GM18870 (cell line): ENCODE results near the gene TBC1D20.
"Not testable (repeated sequence)": the region's sequence is repeated elsewhere in the genome, so short reads cannot be mapped to it uniquely, and the experiment has no call there.

Experiments used
- ATAC-seq: cut with Tn5 transposase; IDR thresholded peaks from one replicate; pipeline ENCODE4 v1.9.1; 2021; ENCODE audit warnings: moderate library complexity; ENCODE audit not compliant: unreplicated experiment

The TBC1D20 gene

DNA sequence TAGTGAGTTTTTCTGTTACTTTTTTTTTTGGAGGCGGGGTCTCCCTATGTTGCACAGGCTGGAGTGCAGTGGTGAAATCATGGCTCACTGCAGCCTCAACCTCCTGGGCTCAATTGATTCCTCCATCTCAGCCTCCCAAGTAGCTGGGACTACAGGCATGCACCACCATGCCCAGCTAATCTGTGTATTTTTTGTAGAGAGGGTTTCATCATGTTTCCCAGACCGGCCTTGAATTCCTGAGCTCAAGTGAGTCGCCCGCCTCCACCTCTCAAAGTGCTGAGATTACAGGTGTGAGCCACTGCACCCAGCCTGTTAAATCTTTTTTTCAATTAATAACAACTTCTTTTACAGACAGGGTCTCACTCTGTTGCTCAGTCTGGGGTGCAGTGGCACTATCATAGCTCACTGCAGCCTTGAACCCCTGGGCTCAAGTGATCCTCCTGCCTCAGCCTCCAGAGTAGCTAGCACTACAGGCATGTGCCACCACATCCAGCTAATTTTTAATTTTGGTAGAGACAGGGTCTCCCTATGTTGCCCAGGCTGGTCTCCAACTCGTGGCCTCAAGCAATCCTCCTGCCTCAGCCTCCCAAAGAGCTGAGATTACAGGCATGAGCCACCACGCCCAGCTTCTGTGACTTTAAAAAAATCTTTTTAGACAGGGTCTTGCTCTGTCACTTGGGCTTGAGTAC lies 14.4 kb upstream of the TBC1D20 start:
- ATAC-seq: not testable (repeated sequence)

GRCh38 chr20:475463-476357 lies 13.4 kb upstream of the TBC1D20 start:
- no peak for ATAC-seq

DNA sequence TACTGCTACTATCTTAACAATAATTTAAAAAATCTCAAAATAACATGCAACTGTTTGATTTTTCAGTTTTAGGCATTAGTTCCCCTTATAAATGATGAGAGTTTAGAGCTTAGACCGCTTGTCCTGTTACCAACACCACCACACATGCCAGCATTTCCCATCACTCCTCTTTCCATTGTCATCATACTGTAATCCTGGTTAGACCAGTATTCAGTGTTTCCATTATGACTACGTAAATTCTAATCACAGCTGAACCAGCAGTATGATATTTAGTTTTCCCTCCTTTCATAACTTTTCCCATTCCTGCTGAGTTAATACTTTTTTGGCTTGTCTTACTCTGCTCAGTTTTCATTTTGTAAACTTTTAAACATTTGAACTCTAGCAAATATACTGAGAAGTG lies 12.2 kb upstream of the TBC1D20 start:
- no peak for ATAC-seq

DNA sequence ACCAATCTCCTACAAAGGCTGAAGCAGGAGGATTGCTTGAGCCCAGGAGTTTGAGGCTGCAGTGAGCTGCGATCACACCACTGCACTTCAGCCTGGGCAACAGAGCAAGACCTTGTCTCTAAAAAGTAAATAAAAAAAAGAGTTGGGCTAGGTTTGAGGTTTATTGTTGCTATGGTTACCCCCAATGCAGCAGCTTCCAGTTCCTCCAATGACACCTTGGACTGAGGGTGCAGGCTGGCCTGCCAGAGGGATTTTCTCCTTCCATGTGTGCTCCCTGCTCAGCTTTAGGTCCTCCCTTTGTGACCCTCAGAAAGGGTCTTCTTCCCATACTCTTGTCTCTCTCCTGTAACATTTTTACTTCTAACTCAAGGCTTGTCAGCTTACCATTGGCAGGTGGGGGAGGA lies 10.6 kb upstream of the TBC1D20 start:
- ATAC-seq: no peak

GRCh38 chr20:472137-472846 lies 10.0 kb upstream of the TBC1D20 start:
- ATAC-seq: no peak

GRCh38 chr20:469746-470490 lies 7.6 kb upstream of the TBC1D20 start:
- ATAC-seq: no peak

DNA sequence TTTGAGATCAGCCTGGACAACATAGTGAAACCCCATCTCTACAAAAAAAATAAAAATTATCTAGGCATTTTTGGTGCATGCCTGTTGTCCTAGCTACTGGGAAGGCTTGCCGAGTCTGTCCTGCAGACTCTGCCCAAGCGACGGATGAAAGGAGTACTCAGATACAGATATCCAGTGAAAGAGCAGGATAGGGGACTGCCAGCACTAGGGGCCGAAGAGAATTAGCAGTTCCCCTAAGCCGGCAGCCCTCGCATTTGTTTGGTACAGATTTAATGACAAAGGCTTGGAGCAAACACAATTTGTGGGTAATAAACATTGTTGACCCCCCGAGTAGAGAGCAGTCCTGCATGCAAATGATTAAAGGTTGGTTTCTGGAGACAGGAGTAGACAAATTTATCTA lies 5.4 kb upstream of the TBC1D20 start:
- no peak for ATAC-seq

DNA sequence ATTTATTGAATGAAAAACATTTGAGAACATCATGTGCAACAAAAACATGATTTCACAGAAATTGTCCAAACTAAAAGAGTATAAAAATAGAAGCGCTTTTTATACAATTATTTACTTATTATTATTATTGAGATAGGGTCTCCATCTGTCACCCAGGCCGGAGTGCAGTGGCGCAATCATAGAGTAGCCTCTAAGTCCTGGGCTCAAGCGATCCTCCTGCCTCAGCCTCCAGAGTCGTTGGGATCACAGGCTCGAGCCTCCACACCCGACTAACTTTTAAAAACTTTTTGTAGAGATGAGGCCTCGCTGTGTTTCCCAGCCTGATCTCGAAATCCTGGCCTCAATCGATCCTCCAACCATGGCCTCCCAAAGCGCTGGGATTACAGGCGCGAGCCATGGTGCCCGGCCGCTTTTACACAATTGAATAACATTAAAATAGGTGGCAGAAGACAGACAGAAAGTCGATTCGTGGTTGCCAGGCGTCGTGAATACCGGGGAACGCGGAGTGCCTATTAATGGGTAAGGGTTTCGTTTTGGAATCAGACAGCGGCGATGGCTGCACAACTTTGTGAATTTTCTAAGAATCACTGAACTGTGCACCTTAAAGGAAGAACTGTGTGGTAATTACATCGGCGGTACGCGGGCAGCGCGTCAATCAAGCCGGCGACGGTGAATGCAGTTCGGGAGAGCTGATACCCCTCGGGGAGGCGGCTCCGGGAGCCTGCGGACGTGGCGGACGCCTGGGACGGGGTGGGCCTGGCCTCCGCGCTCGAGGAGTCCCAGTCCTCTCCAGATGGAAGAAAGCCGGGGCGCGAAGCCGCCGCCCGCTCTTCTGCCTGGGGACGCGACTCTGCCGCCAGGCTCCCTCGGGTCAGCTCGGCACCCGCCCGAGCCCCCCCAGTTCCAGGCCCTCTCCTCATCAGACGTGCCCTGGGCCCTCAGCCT lies 807 bp downstream of the TBC1D20 start:
- ATAC-seq: peak; percentile 24

DNA sequence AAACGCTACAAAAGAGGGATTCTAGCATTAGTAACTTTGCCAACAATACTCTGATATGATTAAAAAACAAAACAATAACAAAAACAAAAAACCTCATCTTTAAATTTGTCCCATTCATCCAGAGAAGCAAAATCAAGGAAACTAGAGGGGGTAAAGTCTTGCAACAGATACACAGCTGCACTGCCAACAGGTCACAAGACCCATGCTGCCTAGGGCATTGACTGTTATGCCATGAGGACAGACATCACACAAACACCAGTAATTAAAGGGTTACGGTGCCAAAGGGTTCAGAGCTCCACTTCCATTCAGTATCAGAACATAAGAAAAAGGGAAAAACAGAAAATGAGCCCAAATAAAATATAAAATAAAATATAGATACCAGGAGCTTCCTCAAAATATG lies 1.6 kb downstream of the TBC1D20 start:
- ATAC-seq: no peak

DNA sequence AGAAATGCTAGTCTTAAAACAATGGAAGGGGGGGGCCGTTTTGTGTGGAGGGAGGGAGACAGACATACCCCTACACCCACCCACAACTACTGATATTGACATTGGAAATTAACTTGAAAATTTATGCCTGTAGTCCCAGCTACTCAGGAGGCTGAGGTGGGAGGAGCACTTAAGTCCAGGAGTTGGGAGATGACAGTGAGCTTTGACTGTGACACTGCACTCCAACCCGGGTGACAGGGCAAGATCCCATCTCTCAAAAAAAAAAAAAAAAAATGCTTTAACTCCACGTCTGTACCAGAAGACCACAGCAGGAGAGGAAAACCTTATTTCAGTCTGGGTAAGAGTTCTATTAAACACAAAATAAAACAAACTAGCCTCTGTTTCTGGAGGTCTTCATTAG lies 2.2 kb downstream of the TBC1D20 start:
- no peak for ATAC-seq

DNA sequence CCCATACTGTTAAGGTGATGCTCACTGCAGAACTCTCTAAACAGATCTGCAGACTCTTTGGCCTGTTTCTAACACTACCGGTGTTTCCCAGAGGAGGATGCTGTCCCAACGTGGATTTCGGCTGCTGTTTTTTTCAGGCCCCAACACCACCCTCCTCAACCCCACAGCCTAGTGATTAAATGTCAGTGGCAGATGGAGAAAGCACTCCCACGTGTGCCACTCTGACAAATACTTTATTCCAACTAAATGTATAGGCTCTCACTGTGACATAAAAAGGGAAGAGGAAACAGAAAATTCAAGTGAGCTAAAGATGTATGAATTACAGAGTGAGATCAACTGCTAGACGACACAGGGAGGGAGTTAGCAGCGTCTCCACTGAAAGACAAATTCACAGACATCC lies 3.6 kb downstream of the TBC1D20 start:
- ATAC-seq: no peak

DNA sequence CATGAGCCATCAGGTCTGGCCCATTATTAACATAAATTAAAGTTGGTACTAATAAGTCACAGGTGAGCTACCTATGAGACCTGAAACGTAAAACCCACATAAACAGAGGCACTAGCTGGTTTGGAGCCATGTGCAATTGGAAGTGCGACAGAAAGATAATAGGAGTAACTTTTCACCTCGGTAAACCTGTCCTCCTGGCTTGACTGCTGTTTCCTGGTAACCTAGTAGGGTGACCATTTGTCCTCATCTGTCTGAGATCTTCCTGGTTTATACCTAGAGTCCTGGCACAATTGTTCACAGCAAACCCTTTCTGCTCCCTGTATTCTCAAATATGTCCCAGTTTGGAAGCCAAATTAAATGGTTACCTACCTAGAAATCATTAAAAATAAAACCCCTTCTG lies 7.4 kb downstream of the TBC1D20 start:
- no peak for ATAC-seq

- ATAC-seq: not testable (repeated sequence)
Observed at GRCh38 chr20:452021-452420, 10.3 kb downstream of the TBC1D20 start.

DNA sequence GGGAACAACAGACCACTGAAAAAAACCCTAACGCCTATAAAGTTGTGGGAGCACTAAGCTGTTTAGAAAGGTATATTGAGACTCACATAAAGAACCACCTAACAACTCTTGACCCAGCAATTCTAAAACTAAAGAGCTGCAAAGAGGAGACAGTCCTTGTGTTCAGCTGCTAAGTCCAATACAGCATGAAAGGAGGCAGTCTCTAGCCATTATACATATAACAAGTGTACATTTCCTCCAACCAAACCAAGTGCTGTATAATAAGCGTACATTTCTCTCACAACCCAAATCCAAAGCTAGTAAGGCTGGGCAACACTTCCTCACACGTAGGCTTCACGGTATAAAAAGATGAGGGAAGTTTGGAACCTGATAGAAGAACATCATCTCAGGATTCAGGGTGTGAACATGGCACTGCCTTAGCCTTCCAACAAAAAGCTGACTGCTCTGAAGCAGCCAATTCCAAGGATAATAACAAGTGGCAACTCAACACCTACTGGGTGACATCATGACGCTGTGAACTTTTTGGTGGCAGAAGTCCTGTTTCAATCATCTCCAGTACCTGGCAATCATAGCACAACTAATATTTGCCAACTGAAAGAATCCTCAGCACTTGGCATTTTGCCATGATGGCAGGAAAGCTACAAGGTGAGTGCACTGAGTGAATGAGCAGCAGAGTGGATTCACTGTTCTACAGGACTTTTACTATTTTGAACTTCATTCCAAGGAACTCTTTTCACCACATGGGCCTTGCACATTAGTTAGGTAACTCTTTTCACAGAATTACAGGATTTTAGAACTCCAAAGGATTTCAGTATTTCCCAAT lies 16.6 kb downstream of the TBC1D20 start:
- ATAC-seq: no peak

DNA sequence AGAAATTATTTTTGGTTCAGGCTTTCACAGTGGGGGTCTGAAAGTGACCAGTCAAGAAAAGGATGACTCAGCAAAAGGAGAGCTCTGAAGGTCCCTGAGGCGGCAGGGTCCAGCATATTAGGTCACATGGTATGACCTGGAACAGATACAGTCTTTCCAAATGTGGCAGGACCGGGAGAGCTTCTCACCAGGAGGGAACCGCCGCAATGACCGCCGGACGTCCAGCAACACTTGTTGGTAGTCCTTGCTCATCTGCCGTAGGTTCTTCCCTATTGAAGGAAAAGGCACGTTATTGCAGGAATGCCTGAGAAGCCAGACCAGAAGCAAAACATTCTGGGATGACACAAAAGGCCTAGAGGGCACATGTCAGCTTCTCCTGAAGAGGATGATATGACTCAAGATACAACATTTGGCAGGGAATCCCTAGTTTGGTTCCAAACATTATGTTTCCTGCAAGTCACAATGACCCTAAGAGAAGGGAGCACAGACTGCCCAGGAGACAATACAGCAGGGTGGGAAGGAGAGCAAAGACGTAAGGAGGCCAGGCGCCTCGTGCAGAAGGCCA lies 17.4 kb downstream of the TBC1D20 start:
- ATAC-seq: no peak

- ATAC-seq: no peak
Observed at GRCh38 chr20:444117-444516, 18.2 kb downstream of the TBC1D20 start.

GRCh38 chr20:443223-443775 lies 19.0 kb downstream of the TBC1D20 start:
- ATAC-seq: no peak

GRCh38 chr20:440636-441035 lies 21.7 kb downstream of the TBC1D20 start:
- no peak for ATAC-seq
